Tibial nerve (tissue), 4 donors: ENCODE data around the gene MYO9B. TPM values are rescaled to one million over a fixed set of nuclear protein-coding genes. Genes with fewer than 3 reads are reported as not detected.
A peak's percentile ranks its signal among the peaks of the same experiment; 100 is the strongest.

Source experiments
- DNase-seq, 2 donors: peaks; one replicate each; pipeline ENCODE4 v3.0.0-alpha.2; 2019; ENCODE audit warnings: low spot score in 2 of 2
- H3K27ac ChIP-seq, 4 donors: fragments of 200-600 bp; sonication (generic) in 3 of 4; one replicate each; pipeline ENCODE4 v1.5.1; 2017 to 2019; ENCODE audit warnings: mild to moderate bottlenecking in 1 of 4
- H3K27me3 ChIP-seq, 2 donors: fragments of 200-600 bp; sonication (generic) in 1 of 2; one replicate each; pipeline versions ENCODE4 v1.5.1 to v1.6.0; 2017 to 2019
- H3K36me3 ChIP-seq, 3 donors: fragments of 200-600 bp; sonication (generic); one replicate each; pipeline ENCODE4 v1.5.1; 2018 to 2019
- H3K4me1 ChIP-seq, 4 donors: fragments of 200-600 bp; sonication (generic) in 3 of 4; one replicate each; pipeline ENCODE4 v1.5.1; 2017 to 2019
- H3K4me3 ChIP-seq, 4 donors: fragments of 200-600 bp; sonication (generic) in 3 of 4; one replicate each; pipeline ENCODE4 v1.5.1; 2017 to 2019; ENCODE audit warnings: mild to moderate bottlenecking in 1 of 4, moderate library complexity in 1 of 4
- H3K9me3 ChIP-seq, 4 donors: fragments of 200-600 bp; sonication (generic) in 3 of 4; one replicate each; pipeline ENCODE4 v1.5.1; 2017 to 2019
- CTCF ChIP-seq, 5 experiments: fragments of 200-600 bp in 3 of 5; fragments of 450-650 bp in 2 of 5; sonication (generic) in 3 of 5; IDR thresholded peaks; one replicate each; pipeline ENCODE4 v1.5.1; 2016 to 2019; ENCODE audit warnings: antibody characterized with exemption in 5 of 5, mild to moderate bottlenecking in 3 of 5, moderate library complexity in 2 of 5
- EP300 ChIP-seq, 2 donors: sonication (generic); formaldehyde crosslinking; IDR thresholded peaks; one replicate each; pipeline ENCODE4 v1.6.1; 2017; ENCODE audit warnings: antibody characterized with exemption in 2 of 2, mild to moderate bottlenecking in 1 of 2
- POLR2A ChIP-seq, 2 donors: fragments of 450-650 bp; IDR thresholded peaks; one replicate each; pipeline ENCODE4 v1.6.1; 2017; ENCODE audit warnings: antibody characterized with exemption in 2 of 2, mild to moderate bottlenecking in 2 of 2, moderate library complexity in 2 of 2
- WGBS, 2 donors: methylation state at CpG; one replicate each; pipeline ENCODE4 v1.1.5; 2018; 5-methylcytosine and 5-hydroxymethylcytosine counted together
- total RNA-seq, 4 donors: library from RNA; depleted of rRNA; stranded (reverse); fragments of >200 nt; gene quantifications; one replicate each; pipeline ENCODE4 v1.1.0, GENCODE V29; 2016

The MYO9B gene
- total RNA-seq, 4 donors from 2014 or later = 61.7 to 201 (median 115) TPM

GRCh38 chr19:17245535-17245984 is 170.0 kb downstream of the MYO9B start, which contains the start of gene NR2F6:
NR2F6 (minus strand) TSS chr19:17245919; CDS start chr19:17245220, 699 bp downstream.
- Histone ChIP-seq H3K4me1 (peaks cover 0 to 66% (median 37%) of the 10 kb centered on the region in 4 donors), H3K27me3 (no peaks in the 10 kb centered on the region), H3K27ac (peak within 1 kb of the TSS; percentile 43 to 93 (median 86)), H3K9me3 (no peaks in the 10 kb centered on the region), H3K4me3 (peak within 1 kb of the TSS; percentile 66 to 86 (median 72)), H3K36me3 (peaks cover 0 to 4% (median 0%) of the 10 kb centered on the region in 3 donors)
- no peak for DNase-seq
- TF ChIP-seq POLR2A (IDR thresholded peaks at IDR 0.05) = peak in 1 of 2 donors; percentile 46
- no peak for TF ChIP-seq EP300 (IDR thresholded peaks at IDR 0.05)
- no peak for TF ChIP-seq CTCF (IDR thresholded peaks at IDR 0.05)
- 0 to 1% methylated on average over 19 to 45 of the region's 72 CpGs for WGBS, 2 donors

GRCh38 chr19:17246681-17247425 is 171.3 kb downstream of the MYO9B start:
- Histone ChIP-seq H3K4me3 (peak overlapping the region; percentile 52 to 76 (median 66)), H3K9me3 (no peaks in the 10 kb centered on the region), H3K36me3 (no peaks in the 10 kb centered on the region), H3K4me1 (peaks cover 0 to 59% (median 34%) of the 10 kb centered on the region in 4 donors), H3K27ac (peak overlapping the region; percentile 39 to 93 (median 86)), H3K27me3 (no peaks in the 10 kb centered on the region)
- 9 to 15% methylated on average over 20 of the region's 21 CpGs for WGBS, 2 donors
- TF ChIP-seq CTCF (IDR thresholded peaks at IDR 0.05) = no peak
- no peak for TF ChIP-seq EP300 (IDR thresholded peaks at IDR 0.05)
- no peak for TF ChIP-seq POLR2A (IDR thresholded peaks at IDR 0.05)
- DNase-seq = peak in 1 of 2 donors; percentile 28

GRCh38 chr19:17248011-17248776 is 172.6 kb downstream of the MYO9B start:
- WGBS, 2 donors = 53 to 58% methylated on average over 20 to 21 of the region's 21 CpGs
- Histone ChIP-seq H3K27ac (peak overlapping the region in 3 of 4 donors; percentile 52 to 86 (median 64)), H3K9me3 (no peaks in the 10 kb centered on the region), H3K4me3 (no peak overlapping the region), H3K4me1 (peaks cover 0 to 45% (median 21%) of the 10 kb centered on the region in 4 donors), H3K36me3 (no peaks in the 10 kb centered on the region), H3K27me3 (no peaks in the 10 kb centered on the region)
- no peak for DNase-seq
- TF ChIP-seq POLR2A (IDR thresholded peaks at IDR 0.05) (no peak), CTCF (IDR thresholded peaks at IDR 0.05) (no peak), EP300 (IDR thresholded peaks at IDR 0.05) (no peak)

GRCh38 chr19:17249887-17250548 is 174.4 kb downstream of the MYO9B start:
- H3K9me3 ChIP-seq = no peaks in the 10 kb centered on the region
- no peak overlapping the region for H3K4me3 ChIP-seq
- no peaks in the 10 kb centered on the region for H3K27me3 ChIP-seq
- 83 to 91% methylated on average over 10 to 13 of the region's 15 CpGs for WGBS, 2 donors
- no peaks in the 10 kb centered on the region for H3K36me3 ChIP-seq
- DNase-seq = no peak
- no peak overlapping the region for H3K27ac ChIP-seq
- peaks cover 0 to 34% (median 15%) of the 10 kb centered on the region in 4 donors for H3K4me1 ChIP-seq
- TF ChIP-seq CTCF (IDR thresholded peaks at IDR 0.05) (no peak), POLR2A (IDR thresholded peaks at IDR 0.05) (no peak), EP300 (IDR thresholded peaks at IDR 0.05) (no peak)
